Coronary artery (tissue), 2 donors: ENCODE measurements around the gene PKD2L2.

Experiments
- DNase-seq: peaks from one replicate; pipeline ENCODE4 v3.0.0-alpha.2; 2017; ENCODE audit warnings: low spot score
- H3K27ac ChIP-seq, 2 donors: fragments of 200-600 bp; sonication (generic); one replicate each; pipeline ENCODE4 v1.5.1; 2016 to 2019
- H3K4me3 ChIP-seq: fragments of 200-600 bp; sonication (generic); 2 replicates; pipeline ENCODE4 v1.5.1; 2016; ENCODE audit warnings: mild to moderate bottlenecking, moderate library complexity
- CTCF ChIP-seq: fragments of 200-600 bp; sonication (generic); IDR thresholded peaks from one replicate; pipeline ENCODE4 v1.5.1; 2019; ENCODE audit warnings: antibody characterized with exemption

PKD2L2 gene

GRCh38 chr5:137902408-137903133 lies 13.3 kb downstream of the PKD2L2 start:
- TF ChIP-seq CTCF = no peak
- H3K4me3 ChIP-seq = no peak overlapping the region
- DNase-seq = no peak
- H3K27ac ChIP-seq = no peak overlapping the region

- H3K27ac ChIP-seq = no peak overlapping the region
- no peak for TF ChIP-seq CTCF
- no peak for DNase-seq
- no peak overlapping the region for H3K4me3 ChIP-seq
Observed at GRCh38 chr5:137914758-137915157, 25.5 kb downstream of the PKD2L2 start.

GRCh38 chr5:137916923-137917322 lies 27.7 kb downstream of the PKD2L2 start:
- H3K27ac ChIP-seq = no peak overlapping the region
- TF ChIP-seq CTCF = no peak
- H3K4me3 ChIP-seq = no peak overlapping the region
- DNase-seq = no peak

GRCh38 chr5:137921931-137922330 lies 32.7 kb downstream of the PKD2L2 start:
- TF ChIP-seq CTCF = no peak
- DNase-seq = no peak
- H3K27ac ChIP-seq = no peak overlapping the region
- no peak overlapping the region for H3K4me3 ChIP-seq

GRCh38 chr5:137923856-137924255 lies 34.6 kb downstream of the PKD2L2 start:
- Histone ChIP-seq H3K4me3 (no peak overlapping the region), H3K27ac (no peak overlapping the region)
- no peak for TF ChIP-seq CTCF
- DNase-seq = no peak

GRCh38 chr5:137932800-137933199 lies 43.5 kb downstream of the PKD2L2 start:
- no peak for TF ChIP-seq CTCF

GRCh38 chr5:137933491-137933911 lies 44.2 kb downstream of the PKD2L2 start:
- no peak overlapping the region for H3K4me3 ChIP-seq
- peak overlapping the region; percentile 16 to 35 for H3K27ac ChIP-seq
- TF ChIP-seq CTCF = no peak
- DNase-seq = no peak

More at GRCh38 chr5:137932800-137933199, 43.5 kb downstream of the PKD2L2 start:
- DNase-seq = no peak
- Histone ChIP-seq H3K4me3 (no peak overlapping the region), H3K27ac (peak overlapping the region in 1 of 2 donors; percentile 35)
